Testis (tissue), 2 donors: ENCODE results near the gene ACTA2.

Source experiments
- POLR2A ChIP-seq: fragments of 450-650 bp; IDR thresholded peaks from one replicate; pipeline ENCODE4 v1.6.1; 2017; ENCODE audit warnings: antibody characterized with exemption, mild to moderate bottlenecking, moderate library complexity
- TF ChIP-seq, protein P1 (sequence below), 3 experiments: fragments of 450-650 bp in 2 of 3; fragments of 200-600 bp in 1 of 3; sonication (generic) in 1 of 3; IDR thresholded peaks; one replicate each; pipeline ENCODE4 v1.5.1; 2016 to 2019; ENCODE audit warnings: antibody characterized with exemption in 3 of 3, mild to moderate bottlenecking in 2 of 3, moderate library complexity in 1 of 3

- no peak for TF ChIP-seq POLR2A
- TF ChIP-seq, protein P1, sequence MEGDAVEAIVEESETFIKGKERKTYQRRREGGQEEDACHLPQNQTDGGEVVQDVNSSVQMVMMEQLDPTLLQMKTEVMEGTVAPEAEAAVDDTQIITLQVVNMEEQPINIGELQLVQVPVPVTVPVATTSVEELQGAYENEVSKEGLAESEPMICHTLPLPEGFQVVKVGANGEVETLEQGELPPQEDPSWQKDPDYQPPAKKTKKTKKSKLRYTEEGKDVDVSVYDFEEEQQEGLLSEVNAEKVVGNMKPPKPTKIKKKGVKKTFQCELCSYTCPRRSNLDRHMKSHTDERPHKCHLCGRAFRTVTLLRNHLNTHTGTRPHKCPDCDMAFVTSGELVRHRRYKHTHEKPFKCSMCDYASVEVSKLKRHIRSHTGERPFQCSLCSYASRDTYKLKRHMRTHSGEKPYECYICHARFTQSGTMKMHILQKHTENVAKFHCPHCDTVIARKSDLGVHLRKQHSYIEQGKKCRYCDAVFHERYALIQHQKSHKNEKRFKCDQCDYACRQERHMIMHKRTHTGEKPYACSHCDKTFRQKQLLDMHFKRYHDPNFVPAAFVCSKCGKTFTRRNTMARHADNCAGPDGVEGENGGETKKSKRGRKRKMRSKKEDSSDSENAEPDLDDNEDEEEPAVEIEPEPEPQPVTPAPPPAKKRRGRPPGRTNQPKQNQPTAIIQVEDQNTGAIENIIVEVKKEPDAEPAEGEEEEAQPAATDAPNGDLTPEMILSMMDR (IDR thresholded peaks at IDR 0.05) = no peak
These were observed 45.7 kb downstream of the ACTA2 start for GRCh38 chr10:88906921-88907320.
